ENCODE data around the gene PIR.

GRCh38 chrX:15425024-15425423, 68.1 kb downstream of the PIR start:
- TF ChIP-seq, protein P1, sequence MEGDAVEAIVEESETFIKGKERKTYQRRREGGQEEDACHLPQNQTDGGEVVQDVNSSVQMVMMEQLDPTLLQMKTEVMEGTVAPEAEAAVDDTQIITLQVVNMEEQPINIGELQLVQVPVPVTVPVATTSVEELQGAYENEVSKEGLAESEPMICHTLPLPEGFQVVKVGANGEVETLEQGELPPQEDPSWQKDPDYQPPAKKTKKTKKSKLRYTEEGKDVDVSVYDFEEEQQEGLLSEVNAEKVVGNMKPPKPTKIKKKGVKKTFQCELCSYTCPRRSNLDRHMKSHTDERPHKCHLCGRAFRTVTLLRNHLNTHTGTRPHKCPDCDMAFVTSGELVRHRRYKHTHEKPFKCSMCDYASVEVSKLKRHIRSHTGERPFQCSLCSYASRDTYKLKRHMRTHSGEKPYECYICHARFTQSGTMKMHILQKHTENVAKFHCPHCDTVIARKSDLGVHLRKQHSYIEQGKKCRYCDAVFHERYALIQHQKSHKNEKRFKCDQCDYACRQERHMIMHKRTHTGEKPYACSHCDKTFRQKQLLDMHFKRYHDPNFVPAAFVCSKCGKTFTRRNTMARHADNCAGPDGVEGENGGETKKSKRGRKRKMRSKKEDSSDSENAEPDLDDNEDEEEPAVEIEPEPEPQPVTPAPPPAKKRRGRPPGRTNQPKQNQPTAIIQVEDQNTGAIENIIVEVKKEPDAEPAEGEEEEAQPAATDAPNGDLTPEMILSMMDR (conservative IDR thresholded peaks at IDR 0.05; ENCODE audit: low read length), result no peak
- no peak for TF ChIP-seq EZH2phosphoT487 (IDR thresholded peaks at IDR 0.05; ENCODE audit: borderline replicate concordance, low read depth, low read length)
